ENCODE results near the gene TUBB2A.
"Not testable (repeated sequence)": the region's sequence is repeated elsewhere in the genome, so short reads cannot be mapped to it uniquely, and the experiment has no call there.

TUBB2A gene

GRCh38 chr6:3168046-3168445 is 10.7 kb upstream of the TUBB2A start:
- peaks cover 12% of the 10 kb centered on the region for H3K4me1 Mint-ChIP-seq
- DNase-seq, H3K9me3 Mint-ChIP-seq, H3K4me3 Mint-ChIP-seq, ATAC-seq, H3K27me3 Mint-ChIP-seq, H3K27ac Mint-ChIP-seq: not testable (repeated sequence)

GRCh38 chr6:3166535-3167225 is 9.3 kb upstream of the TUBB2A start:
- not testable (repeated sequence) for DNase-seq, H3K9me3 Mint-ChIP-seq, H3K4me3 Mint-ChIP-seq, ATAC-seq
- Mint-ChIP-seq H3K27me3 (peaks cover 11% of the 10 kb centered on the region), H3K27ac (peak overlapping the region in 1 of 2 donors; percentile 8), H3K4me1 (peaks cover 25% of the 10 kb centered on the region)

- Mint-ChIP-seq H3K27ac (no peak overlapping the region), H3K9me3 (no peaks in the 10 kb centered on the region), H3K27me3 (peaks cover 12% of the 10 kb centered on the region), H3K4me1 (peaks cover 25% of the 10 kb centered on the region), H3K4me3 (no peak overlapping the region)
- ATAC-seq (no peak), DNase-seq (no peak)
Measured at GRCh38 chr6:3165631-3166534, 8.5 kb upstream of the TUBB2A start.

- no peak for DNase-seq
- H3K4me1 Mint-ChIP-seq = peaks cover 37% of the 10 kb centered on the region
- ATAC-seq = no peak
- H3K9me3 Mint-ChIP-seq = peaks cover 0 to 12% of the 10 kb centered on the region in 2 donors
- H3K27ac Mint-ChIP-seq = no peak overlapping the region
- no peak overlapping the region for H3K4me3 Mint-ChIP-seq
- peaks cover 12% of the 10 kb centered on the region for H3K27me3 Mint-ChIP-seq
Measured at GRCh38 chr6:3164388-3164787, 7.0 kb upstream of the TUBB2A start.

GRCh38 chr6:3163248-3163594 is 5.9 kb upstream of the TUBB2A start:
- peak overlapping the region; percentile 71 to 94 for H3K27ac Mint-ChIP-seq
- DNase-seq (no peak), ATAC-seq (peak; percentile 4)
- peaks cover 19% of the 10 kb centered on the region for H3K27me3 Mint-ChIP-seq
- H3K9me3 Mint-ChIP-seq = peaks cover 0 to 12% of the 10 kb centered on the region in 2 donors
- peak overlapping the region; percentile 92 to 93 for H3K4me3 Mint-ChIP-seq
- peaks cover 37% of the 10 kb centered on the region for H3K4me1 Mint-ChIP-seq

- Mint-ChIP-seq H3K27ac (peak overlapping the region in 1 of 2 donors; percentile 94), H3K9me3 (peaks cover 0 to 12% of the 10 kb centered on the region in 2 donors), H3K4me1 (peaks cover 37% of the 10 kb centered on the region), H3K27me3 (peaks cover 19% of the 10 kb centered on the region), H3K4me3 (peak overlapping the region; percentile 92 to 93)
- DNase-seq (peak; percentile 66 to 71), ATAC-seq (peak; percentile 88)
Measured at GRCh38 chr6:3162565-3163247, 5.4 kb upstream of the TUBB2A start.

GRCh38 chr6:3162067-3162497 is 4.7 kb upstream of the TUBB2A start:
- H3K4me3 Mint-ChIP-seq = no peak overlapping the region
- peaks cover 0 to 12% of the 10 kb centered on the region in 2 donors for H3K9me3 Mint-ChIP-seq
- DNase-seq (no peak), ATAC-seq (peak; percentile 39)
- H3K27ac Mint-ChIP-seq = no peak overlapping the region
- H3K27me3 Mint-ChIP-seq = peaks cover 19% of the 10 kb centered on the region
- H3K4me1 Mint-ChIP-seq = peaks cover 37% of the 10 kb centered on the region

- H3K27ac Mint-ChIP-seq = no peak overlapping the region
- ATAC-seq (peak; percentile 29), DNase-seq (peak in 1 of 2 donors; percentile 24)
- H3K9me3 Mint-ChIP-seq = peaks cover 0 to 12% of the 10 kb centered on the region in 2 donors
- peaks cover 30% of the 10 kb centered on the region for H3K27me3 Mint-ChIP-seq
- H3K4me3 Mint-ChIP-seq = peak overlapping the region in 1 of 2 donors; percentile 47
- H3K4me1 Mint-ChIP-seq = peaks cover 48% of the 10 kb centered on the region
Measured at GRCh38 chr6:3159805-3160781, 2.7 kb upstream of the TUBB2A start.

GRCh38 chr6:3156184-3157130 is 887 bp downstream of the TUBB2A start:
- peaks cover 18% of the 10 kb centered on the region for H3K27me3 Mint-ChIP-seq
- peaks cover 0 to 12% of the 10 kb centered on the region in 2 donors for H3K9me3 Mint-ChIP-seq
- H3K4me3 Mint-ChIP-seq = peak overlapping the region; percentile 80 to 86
- DNase-seq (peak in 1 of 2 donors; percentile 22), ATAC-seq (peak; percentile 41)
- H3K27ac Mint-ChIP-seq = peak overlapping the region; percentile 67 to 83
- peaks cover 23% of the 10 kb centered on the region for H3K4me1 Mint-ChIP-seq

GRCh38 chr6:3155416-3155815 is 1.9 kb downstream of the TUBB2A start:
- Mint-ChIP-seq H3K4me1 (peaks cover 22% of the 10 kb centered on the region), H3K4me3 (peak overlapping the region in 1 of 2 donors; percentile 10), H3K27me3 (peaks cover 18% of the 10 kb centered on the region)
- DNase-seq, H3K27ac Mint-ChIP-seq, ATAC-seq, H3K9me3 Mint-ChIP-seq: not testable (repeated sequence)

- DNase-seq = no peak
- Mint-ChIP-seq H3K27me3 (peaks cover 11% of the 10 kb centered on the region), H3K4me3 (no peak overlapping the region), H3K4me1 (peaks cover 12% of the 10 kb centered on the region), H3K9me3 (no peaks in the 10 kb centered on the region), H3K27ac (no peak overlapping the region)
- ATAC-seq = no peak
Measured at GRCh38 chr6:3152689-3153088, 4.7 kb downstream of the TUBB2A start.

GRCh38 chr6:3151691-3152090 is 5.7 kb downstream of the TUBB2A start:
- H3K27me3 Mint-ChIP-seq = peaks cover 10% of the 10 kb centered on the region
- no peak for ATAC-seq
- DNase-seq = no peak
- peaks cover 9% of the 10 kb centered on the region for H3K4me1 Mint-ChIP-seq
- no peaks in the 10 kb centered on the region for H3K9me3 Mint-ChIP-seq
- H3K4me3 Mint-ChIP-seq = no peak overlapping the region
- no peak overlapping the region for H3K27ac Mint-ChIP-seq

GRCh38 chr6:3147914-3148757 is 9.2 kb downstream of the TUBB2A start:
- no peak overlapping the region for H3K4me3 Mint-ChIP-seq
- no peaks in the 10 kb centered on the region for H3K27me3 Mint-ChIP-seq
- no peaks in the 10 kb centered on the region for H3K4me1 Mint-ChIP-seq
- H3K27ac Mint-ChIP-seq = no peak overlapping the region
- H3K9me3 Mint-ChIP-seq = no peaks in the 10 kb centered on the region
- no peak for DNase-seq
- peak; percentile 28 for ATAC-seq
